ENCODE measurements around the gene EPHA2.

GRCh38 chr1:16135501-16135900, 20.4 kb downstream of the EPHA2 start:
- TF ChIP-seq CTCF (IDR thresholded peaks at IDR 0.05) (no peak), POLR2A (IDR thresholded peaks at IDR 0.05) (no peak)
